Astrocyte of the hippocampus (primary cell): Measurements from ENCODE around the gene SF3B2.
"Not testable (repeated sequence)": the region's sequence is repeated elsewhere in the genome, so short reads cannot be mapped to it uniquely, and the experiment has no call there.

Experiments
- DNase-seq: peaks from one replicate; pipeline ENCODE4 v3.0.0; 2011; ENCODE audit warnings: low read depth, low spot score

Gene SF3B2

DNA sequence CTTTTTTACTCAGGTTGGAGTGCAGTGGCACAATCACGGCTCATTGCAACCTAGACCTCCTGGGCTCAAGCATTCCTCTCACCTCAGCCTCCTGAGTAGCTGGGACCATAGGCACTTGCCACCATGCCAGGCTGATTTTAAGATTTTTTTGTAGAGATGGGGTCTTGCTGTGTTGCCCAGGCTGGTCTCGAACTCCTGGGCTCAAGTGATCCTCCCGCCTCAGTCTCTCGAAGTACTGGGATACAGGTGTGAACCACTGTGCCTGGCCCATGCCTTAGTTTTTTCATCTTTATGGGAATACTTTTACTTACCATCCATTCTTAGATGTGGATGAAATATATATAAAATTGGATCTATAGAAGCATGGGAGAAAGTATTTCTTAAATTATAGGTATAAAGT, 23.1 kb downstream of the SF3B2 start:
- DNase-seq, result no peak

DNA sequence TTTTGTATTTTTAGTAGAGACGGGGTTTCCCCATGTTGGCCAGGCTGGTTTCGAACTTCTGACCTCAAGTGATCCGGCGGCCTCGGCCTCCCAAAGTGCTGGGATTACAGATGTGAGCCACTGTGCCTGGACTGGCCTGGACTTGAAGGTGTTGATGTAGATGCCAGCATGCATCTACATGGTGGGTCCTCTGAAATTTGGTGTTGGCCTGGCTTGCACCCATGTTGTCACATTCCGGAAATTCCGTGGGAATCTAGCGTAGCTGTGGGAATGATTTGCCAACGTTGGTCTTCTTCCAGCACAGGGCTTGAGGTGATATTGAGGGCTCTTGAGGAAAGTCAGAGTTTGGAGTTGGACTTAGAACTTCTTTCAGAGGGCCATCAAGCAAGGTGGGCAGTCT, 24.4 kb downstream of the SF3B2 start:
- DNase-seq, result peak; percentile 81

DNA sequence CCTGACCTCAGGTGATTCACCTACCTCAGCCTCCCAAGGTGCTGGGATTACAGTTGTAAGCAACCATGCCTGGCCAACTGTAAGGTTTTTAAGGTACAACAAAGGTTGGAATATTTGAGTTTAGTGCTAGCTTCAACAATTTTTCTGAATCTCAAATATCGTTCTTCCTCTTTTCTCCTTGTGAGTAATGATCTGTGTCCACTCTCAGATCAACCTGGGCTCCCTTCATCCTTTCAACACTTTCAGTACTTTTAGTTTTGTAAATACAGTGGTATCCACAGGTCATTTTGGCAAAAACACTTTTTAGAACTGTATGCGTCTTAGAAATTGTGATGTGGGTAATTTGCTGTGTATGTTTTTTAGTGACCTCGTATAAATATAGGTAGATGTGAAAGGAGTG, 25.8 kb downstream of the SF3B2 start:
- DNase-seq, result no peak

DNA sequence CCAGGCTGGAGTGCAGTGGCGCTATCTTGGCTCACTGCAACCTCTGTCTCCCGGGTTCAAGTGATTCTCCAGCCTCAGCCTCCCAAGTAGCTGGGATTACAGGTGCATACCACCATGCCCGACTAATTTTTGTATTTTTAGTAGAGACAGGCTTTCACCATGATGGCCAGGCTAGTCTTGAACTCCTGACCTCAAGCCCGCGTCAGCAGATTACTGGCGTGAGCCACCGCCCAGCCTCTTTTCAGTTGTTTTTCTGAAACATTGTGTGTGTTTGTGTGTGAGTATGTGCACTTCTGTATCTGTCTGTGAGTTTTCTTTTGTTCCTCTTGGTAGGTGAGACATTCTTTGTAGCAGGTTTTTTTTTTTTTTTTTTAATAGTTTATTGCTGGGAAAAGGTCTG, 26.8 kb downstream of the SF3B2 start:
- DNase-seq, result not testable (repeated sequence)

DNA sequence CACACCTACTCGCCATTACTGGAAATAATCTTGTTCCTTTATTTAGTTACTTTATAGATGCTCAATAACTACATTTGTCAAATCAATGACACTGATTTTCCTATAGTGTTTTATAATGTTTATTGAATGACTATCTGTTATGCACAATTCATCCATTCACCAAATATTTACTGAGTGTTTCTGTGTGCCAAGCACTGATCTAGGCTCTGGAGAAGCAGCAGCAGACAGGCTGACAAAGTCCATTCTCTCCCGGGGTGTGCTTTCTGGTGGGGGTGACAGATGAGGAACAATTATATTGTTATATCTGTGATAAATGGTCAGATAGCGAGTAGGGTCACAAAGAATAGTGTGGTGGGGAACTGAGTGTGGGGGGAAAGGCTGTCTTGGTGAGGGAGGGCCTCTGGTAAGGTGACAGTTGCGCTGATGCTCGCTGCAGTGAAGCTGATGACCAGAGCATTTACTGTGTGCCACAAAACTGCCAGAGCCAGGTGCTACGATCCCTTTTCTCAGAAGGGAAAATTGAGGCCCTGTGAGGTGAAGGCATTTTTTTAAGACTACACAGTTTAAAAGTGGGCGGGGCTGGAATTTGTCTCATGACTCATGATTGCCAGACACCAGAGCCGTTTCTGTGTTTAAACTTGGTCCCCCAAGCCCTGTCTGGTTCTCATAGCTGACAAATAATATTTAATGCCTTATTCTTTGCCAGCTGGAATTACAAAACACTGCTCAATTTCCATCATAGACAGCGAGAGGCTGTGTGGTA, 28.1 kb downstream of the SF3B2 start:
- peak; percentile 55 for DNase-seq

DNA sequence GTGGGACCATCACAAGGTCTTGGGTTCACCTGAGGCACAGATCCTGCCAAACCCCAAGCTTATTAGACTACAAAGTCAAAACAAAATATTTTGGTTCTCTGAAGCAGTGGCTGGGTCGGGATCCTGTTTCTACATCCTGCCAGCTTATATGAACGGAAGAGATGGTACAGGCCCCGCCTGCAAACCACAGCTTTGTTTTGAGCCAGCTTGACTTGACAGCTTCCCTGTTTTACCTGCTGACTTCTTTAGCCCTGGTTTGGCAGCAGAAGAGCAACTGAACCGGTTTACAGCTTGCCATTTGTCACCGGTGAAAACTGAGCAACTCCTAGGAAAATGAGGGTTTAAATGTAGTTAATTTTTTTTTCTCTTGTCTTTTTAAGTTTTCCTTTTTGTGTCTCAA, 29.3 kb downstream of the SF3B2 start:
- peak; percentile 47 for DNase-seq

DNA sequence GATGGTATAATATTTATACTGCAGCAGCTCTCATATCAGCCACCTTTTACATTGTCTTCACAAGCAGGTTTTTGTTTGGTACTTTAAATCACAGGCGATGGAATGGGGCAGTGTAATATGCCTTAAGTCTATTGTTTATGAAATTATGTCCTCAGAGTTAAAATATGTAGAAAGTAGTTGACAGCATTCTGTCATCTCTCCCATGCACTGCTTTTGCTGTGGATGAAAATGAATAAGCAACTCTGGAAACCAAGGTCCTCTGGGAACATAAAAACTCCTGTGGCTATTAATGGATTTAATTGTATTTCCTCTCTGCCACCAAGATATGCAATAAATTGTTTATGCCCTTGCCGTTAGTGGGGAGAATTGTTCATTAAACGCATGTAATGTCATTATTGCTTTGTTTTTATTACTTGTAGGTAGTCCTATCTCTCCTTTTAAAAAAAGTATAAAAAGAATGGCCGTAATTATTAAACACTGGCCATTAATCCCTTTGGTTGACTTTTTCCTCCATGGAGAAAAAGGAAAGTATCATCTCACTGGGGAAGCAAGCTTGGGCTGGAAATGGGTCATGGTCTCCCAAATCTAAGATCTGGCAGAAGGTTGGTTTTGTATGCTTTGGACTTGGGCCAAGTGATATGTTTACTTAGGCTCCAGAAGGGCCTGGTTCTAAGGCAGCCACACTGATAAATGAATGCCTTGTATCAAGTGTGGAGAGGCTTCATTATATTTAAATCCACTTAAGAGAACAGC, 31.0 kb downstream of the SF3B2 start:
- DNase-seq, result peak; percentile 39

DNA sequence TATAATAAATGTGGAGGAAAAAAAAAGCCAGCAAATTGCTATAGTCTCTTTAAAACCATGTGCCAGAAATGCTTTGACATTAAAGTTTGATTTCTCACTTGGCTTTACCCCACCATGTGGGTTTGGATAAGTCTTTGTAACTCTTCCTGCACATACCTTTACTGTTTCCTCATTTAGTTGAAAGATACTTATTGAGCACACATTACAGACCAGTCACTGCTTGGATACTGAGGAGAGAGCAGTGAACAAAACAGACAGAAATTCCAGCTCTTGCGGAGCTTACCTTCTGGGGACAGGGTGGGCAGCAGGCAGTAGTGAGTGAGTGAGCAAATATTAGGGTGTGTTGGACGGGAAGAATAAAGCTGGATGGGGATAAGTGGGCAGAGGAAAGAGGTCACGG, 31.6 kb downstream of the SF3B2 start:
- DNase-seq, result no peak

DNA sequence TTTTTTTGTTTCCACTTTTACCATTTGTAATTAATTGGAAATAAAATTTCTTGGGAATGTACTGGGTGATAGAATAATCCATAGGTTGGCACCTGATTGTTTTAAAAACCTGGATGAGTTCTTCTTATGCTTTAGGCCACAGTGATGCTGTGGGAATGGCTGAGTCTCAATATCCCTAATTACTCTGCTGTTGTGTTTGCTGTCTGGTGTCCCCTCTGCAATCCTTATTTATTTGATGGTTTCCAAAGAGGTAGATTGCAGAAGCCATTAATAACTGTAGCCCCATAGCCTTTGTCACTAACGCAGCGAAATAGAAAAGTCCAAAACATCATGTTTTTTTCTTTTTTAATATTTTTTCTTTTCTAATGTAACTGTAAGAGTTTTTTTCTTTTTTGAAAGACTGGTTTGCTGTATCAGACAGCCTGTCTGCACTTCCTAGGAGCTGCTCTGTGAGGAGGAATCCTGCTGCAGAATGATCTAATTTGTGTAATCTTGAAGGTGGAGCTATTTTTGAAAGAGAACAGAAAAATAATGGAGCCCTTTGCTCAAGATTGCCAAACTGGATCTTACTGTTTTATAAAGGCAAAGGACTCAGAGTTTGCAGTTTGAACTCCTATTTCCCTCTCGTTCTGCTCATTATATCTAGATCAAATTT, 32.8 kb downstream of the SF3B2 start:
- no peak for DNase-seq

DNA sequence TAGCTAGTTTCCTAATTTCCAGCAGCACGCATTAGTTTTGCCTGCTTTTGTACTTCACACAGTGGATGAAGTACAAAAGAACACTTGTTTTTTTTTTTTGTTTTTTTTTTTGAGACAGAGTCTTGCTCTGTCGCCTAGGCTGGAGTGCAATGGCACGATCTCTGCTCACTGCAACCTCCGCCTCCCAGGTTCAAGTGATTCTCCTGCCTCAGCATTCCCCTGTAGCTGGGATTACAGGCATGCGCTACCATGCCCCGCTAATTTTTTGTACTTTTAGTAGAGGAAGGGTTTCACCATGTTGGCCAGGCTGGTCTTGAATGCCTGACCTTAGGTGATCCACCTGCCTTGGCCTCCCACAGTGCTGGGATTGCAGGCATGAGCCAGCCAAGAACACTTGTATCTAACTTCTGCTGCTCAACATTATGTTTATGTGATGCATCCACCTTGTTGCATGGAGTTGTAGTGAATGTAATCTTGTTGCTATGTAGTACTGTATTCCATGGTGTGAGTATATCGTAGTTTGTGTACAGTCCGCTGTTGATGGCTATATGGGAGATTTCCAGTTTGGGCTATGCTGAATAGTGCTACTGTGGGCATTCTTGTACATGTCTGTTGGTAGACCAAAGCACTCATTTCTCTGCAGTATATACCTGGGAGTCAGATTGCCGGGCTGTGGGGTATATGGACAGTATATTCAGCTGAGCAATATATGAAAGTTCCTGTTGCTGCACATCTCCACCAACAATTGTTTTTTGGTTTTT, 35.2 kb downstream of the SF3B2 start:
- DNase-seq, result no peak

DNA sequence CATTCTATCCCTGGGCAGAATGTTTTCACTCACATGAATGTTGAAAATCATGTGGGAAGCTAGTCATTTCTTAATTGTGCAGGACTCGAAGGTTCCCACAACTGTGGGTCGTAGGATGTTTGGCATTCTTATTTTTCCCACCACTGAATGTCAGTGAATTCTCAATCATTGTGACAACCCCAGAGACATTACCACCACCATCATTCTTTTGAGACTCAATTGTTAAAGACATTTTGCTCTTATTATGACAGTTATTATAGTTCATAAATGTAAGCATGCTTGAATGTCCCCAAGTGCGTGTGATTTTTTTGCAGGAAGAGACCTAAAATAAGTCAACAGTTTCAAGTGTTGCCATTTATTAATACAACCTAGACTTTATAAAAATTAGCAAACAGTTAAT, 36.9 kb downstream of the SF3B2 start:
- DNase-seq, result no peak

DNA sequence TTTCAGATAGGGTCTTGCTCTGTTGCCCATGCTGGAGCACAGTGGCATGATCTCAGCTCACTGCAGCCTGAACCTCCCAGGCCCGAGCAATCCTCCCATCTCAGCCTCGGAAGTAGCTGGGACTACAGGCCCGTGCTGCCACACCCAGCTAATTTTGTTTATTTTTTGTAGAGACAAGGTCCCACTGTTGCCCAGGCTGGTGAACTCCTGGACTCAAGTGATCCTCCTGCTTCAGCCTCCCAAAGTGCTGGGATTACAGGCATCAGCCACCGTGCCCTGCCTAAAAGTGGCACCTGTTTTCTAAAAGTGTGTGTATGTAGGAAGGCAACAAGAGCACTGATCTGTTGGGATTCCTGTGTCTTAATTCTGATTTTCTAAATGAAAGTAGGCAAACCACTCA, 38.1 kb downstream of the SF3B2 start:
- no peak for DNase-seq

DNA sequence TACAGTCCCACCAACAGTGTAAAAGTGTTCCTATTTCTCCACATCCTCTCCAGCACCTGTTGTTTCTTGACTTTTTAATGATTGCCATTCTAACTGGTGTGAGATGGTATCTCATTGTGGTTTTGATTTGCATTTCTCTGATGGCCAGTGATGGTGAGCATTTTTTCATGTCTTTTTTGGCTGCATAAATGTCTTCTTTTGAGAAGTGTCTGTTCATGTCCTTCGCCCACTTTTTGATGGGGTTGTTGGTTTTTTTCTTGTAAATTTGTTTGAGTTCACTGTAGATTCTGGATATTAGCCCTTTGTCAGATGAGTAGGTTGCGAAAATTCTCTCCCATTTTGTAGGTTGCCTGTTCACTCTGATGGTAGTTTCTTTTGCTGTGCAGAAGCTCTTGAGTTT, 40.0 kb downstream of the SF3B2 start:
- DNase-seq, result not testable (repeated sequence)

DNA sequence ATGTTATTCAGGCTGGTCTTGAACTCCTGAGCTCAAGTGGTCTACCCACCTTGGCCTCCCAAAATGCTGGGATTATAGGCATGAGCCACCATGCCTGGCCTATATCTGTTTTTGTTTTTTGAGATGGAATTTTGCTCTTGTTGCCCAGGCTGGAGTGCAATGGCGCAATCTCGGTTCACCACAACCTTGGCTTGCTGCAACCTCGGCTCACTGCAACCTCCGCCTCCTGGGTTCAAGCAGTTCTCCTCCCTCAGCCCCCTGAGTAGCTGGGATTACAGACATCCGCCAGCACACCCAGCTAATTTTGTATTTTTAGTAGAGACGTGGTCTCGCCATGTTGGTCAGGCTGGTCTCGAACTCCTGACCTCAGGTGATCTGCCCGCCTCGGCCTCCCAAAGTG, 47.6 kb downstream of the SF3B2 start:
- not testable (repeated sequence) for DNase-seq

DNA sequence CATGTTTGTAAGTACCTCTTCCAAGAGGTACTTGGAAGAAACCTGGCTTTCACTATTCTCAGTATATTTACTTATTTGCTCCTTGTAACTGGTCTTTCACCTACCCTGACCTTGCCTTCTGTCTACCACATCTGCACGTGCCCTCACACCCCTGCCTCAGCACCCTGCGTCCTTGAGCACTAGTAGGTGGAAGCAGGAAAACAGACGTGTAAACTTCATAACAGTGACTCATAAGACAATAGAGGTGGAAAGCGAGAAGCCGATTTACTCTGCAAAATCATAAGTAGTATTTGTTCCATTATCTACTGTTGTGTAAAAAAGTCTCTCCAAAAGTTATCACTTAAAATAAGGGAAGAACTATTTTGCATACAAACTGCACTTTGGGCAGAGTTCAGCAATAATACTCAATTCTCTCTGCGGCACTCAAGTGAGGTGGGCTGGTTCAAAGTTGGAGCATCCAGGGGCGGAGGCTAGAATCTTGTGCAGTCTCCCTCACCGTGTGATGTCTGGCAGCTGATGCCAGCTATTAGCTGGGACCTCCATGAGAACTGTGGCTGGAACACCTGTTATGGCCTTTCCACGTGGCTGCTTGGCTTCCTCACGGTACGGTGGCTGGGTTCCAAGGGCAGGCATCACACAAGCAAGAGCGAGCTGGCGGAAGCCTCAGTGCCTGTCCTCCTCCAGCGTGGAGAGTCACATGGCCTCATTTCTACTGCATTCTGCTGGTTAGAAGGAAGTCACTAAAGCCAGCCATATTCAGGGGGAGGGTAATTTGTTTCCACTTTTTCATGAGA, 48.3 kb downstream of the SF3B2 start:
- peak; percentile 42 for DNase-seq

DNA sequence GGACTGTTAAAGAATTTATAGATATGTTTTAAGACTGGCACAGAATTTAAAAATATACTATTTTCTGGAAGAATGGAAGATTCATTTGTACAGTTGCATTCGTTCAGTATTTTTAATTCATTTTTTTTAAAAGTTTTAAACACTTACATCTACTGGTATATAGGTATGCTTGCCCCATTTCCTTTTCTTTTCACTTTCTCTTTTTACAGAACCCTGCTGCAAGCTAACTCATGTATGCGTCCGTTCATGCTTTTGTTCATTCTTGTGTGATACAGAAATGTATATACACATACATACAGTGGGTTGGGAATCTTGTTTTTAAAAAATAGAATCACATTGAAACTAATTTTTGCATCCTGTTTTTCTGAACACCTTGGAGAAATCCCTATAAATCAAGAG, 48.9 kb downstream of the SF3B2 start:
- DNase-seq, result no peak

DNA sequence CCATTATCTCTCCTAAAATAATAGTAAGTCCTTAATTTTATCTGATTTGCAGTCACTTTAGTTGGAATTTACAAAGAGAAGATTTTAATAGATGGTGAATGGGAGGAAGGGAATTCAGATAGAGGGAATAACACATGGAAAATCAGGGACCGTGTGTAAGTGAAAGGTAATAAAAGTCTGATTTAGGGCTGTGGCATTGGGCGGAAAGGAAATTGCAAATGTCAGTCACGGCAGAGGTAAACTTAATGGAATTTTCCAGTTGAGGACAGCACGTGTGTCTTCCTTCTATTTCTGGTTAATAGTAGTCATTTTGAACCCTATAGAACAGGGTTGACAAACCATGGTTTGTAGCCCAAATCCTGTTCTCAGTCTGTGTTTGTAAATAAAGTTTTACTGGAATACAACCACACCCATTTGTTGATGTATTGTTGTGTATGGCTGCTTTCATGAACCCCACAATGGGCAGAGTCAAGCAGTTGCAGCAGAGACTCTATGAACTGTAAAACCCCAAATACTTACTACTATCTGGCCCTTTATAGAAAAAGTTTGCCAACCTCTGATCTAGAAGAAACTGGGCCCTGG, 52.0 kb downstream of the SF3B2 start:
- DNase-seq, result no peak

DNA sequence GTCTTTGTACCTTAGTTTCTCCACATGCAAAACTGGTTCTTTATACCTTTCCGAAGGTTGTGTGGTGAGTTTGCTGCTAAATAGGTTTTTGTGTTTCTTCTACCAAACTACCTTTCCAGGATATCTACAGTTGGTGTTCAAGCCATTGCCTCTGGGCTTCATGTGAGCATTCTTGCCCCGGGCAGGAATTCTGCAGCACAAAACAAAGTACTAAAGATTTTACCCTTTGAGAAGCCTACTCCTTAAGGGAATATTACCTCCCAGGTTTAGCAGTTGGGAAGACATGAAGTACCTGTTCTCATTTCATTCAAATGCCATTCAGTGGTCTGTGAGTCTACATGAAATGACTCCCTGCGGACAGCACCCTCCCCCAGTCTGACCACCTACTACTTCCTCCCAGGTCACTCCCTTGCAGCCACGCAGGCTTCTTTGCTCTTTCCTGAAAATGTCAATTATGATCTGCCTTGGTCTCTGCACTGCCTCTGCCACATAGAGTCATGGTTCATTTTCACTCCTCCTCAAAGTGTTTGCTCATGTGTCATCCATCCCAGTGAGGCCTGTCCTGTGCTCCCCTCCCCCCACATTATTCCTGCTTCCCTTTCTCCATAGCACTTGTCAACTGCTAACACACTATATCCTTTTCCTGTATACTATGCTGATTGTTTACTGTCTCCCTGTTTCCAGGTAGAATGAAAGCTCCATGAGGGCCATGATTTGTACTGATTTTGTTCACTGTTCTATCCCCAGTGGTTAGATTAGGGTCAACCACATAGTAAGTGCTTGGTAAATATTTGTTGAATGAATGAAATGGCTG, 54.8 kb downstream of the SF3B2 start:
- no peak for DNase-seq

DNA sequence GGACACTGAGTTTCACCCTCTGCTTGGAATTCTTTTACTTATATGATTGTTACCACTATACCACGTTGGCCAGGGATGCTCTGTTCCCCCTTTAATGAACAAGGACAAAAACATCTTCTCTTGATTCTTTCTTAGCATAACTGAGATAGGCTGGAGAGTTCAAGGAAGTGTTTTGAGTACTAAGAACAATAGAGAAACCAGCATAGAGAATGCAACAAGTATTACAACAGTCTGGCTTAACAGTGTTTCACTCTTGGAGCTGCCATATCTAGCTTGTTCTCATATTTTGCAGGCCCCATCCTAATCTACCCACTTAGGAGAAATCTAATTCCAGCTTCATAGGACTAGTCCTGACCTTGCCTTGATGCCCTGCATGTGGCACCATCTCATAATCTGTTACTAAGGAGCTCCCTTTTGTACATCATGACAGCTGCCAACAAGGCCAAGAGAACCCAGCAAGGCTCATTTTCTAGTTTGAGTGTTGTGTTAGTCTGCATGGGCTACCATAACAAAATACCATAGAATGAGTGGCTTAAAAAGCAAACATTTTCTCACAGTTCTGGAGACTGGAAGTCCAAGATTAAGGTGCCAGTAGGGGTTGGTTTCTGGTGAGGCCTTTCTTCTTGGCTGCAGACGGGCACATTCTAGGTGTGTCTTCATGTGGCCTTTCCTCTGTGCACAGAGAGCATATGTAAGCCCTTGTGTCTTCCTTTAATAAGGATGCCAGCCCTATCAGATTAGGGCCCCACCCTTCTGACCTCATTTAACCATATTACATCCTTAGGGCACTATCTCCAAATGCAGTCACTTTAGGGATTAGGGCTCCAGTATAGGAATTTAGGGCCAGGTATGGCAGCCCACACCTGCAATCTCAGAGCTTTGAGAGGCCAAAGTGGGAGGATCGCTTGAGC, 55.7 kb downstream of the SF3B2 start:
- DNase-seq, result no peak
